ENCODE results near the gene SLC12A3.
"Not testable (repeated sequence)": the region's sequence is repeated elsewhere in the genome, so short reads cannot be mapped to it uniquely, and the experiment has no call there.

Gene SLC12A3

DNA sequence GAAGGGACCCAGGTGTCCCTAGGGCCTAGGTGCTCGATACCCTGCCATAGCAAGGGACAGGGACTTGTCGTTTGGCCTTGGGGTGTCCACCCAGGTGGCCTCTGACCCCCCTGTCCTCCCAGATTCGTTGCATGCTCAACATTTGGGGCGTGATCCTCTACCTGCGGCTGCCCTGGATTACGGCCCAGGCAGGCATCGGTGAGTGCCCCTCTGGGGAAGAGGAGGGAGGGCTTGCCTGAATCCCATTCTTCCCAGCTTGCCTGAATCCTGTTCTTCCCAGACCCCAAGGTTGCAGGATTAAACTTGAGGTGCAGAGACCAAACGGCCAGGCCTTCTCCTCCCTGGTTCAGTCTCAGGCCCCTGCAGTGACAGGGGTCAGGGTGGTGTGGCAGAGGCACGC is 3.2 kb downstream of the SLC12A3 start:
- no peak overlapping the region for H3K4me3 ChIP-seq (ENCODE audit: low read depth, low read length)
- DNase-seq (ENCODE audit: low read depth), result no peak
- TF ChIP-seq, protein P1, sequence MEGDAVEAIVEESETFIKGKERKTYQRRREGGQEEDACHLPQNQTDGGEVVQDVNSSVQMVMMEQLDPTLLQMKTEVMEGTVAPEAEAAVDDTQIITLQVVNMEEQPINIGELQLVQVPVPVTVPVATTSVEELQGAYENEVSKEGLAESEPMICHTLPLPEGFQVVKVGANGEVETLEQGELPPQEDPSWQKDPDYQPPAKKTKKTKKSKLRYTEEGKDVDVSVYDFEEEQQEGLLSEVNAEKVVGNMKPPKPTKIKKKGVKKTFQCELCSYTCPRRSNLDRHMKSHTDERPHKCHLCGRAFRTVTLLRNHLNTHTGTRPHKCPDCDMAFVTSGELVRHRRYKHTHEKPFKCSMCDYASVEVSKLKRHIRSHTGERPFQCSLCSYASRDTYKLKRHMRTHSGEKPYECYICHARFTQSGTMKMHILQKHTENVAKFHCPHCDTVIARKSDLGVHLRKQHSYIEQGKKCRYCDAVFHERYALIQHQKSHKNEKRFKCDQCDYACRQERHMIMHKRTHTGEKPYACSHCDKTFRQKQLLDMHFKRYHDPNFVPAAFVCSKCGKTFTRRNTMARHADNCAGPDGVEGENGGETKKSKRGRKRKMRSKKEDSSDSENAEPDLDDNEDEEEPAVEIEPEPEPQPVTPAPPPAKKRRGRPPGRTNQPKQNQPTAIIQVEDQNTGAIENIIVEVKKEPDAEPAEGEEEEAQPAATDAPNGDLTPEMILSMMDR (conservative IDR thresholded peaks at IDR 0.05; ENCODE audit: low read depth, low read length), result no peak

DNA sequence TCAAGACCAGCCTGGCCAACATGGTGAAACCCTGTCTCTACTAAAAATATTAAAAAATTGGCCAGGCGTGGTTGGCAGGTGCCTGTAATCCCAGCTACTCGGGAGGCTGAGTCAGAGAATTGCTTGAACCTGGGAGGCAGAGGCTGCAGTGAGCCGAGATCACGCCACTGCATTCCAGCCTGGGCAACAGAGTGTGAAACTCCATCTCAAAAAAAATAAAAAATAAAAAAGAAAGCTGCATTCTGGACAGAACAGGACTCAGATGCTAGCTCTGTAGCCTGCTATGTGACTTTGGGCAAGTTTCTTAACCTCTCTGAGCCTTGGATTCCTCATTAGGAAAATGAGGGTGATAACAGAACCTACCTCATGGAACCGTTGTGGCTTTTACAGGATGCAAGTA is 3.8 kb downstream of the SLC12A3 start:
- not testable (repeated sequence) for H3K4me3 ChIP-seq (ENCODE audit: low read depth, low read length); DNase-seq (ENCODE audit: low read depth)

DNA sequence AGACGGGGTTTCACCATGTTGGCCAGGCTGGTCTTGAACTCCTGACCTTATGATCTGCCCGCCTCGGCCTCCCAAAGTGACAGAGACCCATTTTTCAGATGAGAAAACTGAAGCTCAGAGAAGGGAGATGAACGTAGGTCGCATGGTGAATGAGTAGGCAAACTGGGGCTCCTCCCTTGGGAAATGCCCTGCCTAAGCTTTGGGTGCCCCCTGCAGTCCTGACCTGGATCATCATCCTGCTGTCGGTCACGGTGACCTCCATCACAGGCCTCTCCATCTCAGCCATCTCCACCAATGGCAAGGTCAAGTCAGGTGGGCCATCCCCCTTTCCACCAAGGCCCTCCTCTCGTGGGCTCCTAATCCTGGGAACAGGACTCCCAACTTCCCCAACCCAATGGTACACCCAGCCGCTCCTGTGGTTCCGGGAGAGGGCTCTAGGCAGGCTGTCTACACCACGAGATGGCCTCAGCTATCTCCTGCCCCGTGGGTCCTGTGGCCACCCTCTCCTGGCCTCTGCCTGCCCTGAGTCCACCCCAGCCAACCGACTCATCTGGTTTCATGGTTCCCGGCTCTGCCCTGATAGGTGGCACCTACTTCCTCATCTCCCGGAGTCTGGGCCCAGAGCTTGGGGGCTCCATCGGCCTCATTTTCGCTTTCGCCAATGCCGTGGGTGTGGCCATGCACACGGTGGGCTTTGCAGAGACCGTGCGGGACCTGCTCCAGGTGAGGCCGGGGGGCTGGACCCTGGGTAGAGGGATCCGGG is 4.7 kb downstream of the SLC12A3 start:
- peak; percentile 13 for DNase-seq (ENCODE audit: low read depth)
- TF ChIP-seq, protein P1 (conservative IDR thresholded peaks at IDR 0.05; ENCODE audit: low read depth, low read length), result peak; percentile 24
- no peak overlapping the region for H3K4me3 ChIP-seq (ENCODE audit: low read depth, low read length)

DNA sequence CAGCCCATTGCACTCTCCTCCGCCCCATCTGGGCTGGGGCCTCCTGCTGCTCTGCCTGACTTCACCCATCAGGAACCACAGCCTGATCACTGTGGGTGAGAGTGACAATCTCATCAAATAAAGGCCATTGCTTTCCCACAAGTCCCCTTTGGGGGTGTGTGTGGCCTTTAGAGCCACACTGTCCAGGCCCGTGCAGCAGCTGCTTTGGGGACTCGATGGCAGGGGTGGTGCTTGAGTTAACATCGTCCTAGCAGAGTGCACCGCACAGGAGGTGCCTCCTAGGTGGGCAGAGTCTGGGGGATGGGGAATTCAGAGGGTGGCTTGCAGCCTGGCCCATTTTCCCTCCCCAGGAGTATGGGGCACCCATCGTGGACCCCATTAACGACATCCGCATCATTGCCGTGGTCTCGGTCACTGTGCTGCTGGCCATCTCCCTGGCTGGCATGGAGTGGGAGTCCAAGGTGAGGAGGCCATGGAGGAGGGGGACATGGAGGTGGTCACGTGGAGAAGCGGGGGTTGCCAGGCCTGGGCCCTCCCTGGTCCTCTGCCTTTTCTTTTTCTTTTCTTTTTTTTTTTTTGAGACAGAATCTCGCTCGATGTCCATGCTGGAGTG is 5.4 kb downstream of the SLC12A3 start:
- no peak for DNase-seq (ENCODE audit: low read depth)
- no peak overlapping the region for H3K4me3 ChIP-seq (ENCODE audit: low read depth, low read length)
- TF ChIP-seq, protein P1 (conservative IDR thresholded peaks at IDR 0.05; ENCODE audit: low read depth, low read length), result no peak

DNA sequence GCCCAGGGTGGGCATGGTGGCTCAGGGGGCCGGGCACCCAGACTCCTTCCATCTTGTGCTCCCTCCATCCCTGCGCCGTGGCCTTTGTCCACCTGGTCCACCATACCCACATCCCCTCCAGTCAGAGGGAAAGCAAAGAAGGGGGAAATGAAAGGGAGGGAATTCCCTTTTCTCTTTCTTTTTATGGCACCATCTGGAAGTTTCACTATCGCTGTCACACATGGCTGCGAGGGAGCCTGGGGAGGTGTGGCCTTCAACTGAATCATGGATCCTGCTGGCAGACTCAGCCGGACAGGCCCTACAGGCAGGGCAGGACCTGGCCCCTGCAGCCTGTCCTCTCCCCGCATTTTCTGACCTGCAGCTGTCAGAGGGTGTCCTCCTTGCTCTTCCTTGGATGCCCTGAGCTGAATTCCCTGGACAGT is 6.2 kb downstream of the SLC12A3 start:
- no peak overlapping the region for H3K4me3 ChIP-seq (ENCODE audit: low read depth, low read length)
- peak; percentile 60 for DNase-seq (ENCODE audit: low read depth)
- TF ChIP-seq, protein P1 (conservative IDR thresholded peaks at IDR 0.05; ENCODE audit: low read depth, low read length), result no peak

DNA sequence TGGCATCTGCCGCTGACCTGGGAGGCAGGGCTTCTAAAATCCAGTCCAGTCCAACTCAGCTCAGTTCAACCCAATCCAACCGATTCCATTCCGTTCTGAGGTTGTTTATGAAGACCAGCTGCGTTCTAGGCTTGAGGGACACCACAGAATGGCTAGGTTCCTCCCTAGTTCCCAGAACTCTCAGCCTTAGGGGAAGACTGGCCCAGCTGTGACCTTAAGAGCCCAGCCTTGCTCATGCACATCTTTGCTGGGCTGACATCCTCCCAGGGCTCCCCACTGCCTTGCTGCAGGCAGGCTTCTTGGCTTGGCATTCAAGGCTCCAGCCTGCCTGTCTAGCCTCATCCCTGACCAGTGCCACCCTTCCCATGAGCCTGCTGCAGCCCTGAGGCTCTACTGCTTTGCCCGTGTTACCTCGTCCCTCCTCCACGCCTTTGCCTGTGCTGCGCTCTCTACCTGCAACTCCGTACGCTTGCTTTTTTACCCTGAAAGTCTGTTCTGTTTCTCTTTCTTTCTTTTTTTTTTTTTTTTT is 7.9 kb downstream of the SLC12A3 start:
- H3K4me3 ChIP-seq (ENCODE audit: low read depth, low read length), result no peak overlapping the region
- DNase-seq (ENCODE audit: low read depth), result no peak
- TF ChIP-seq, protein P1 (conservative IDR thresholded peaks at IDR 0.05; ENCODE audit: low read depth, low read length), result no peak

DNA sequence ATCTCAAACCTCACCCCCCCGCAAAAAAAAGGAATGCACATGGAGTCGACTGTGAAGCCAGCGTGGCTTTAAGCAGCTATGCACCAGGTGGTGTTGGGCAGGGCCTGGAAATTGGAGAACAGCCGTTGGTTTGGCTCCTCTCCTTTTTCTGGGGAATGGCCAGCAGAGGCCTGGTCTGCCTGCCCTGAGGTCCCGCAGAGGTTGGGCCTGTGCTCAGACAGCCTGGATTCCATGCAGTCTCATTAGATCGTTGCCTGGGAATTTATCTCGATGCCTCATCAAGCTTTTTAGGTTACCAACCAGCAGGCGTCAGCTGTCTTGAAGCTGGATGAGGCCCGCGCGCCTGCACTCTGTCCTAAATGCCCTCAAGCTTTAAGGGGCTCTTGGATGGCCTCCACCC is 9.8 kb downstream of the SLC12A3 start:
- H3K4me3 ChIP-seq (ENCODE audit: low read depth, low read length), result no peak overlapping the region
- peak; percentile 47 for DNase-seq (ENCODE audit: low read depth)
- TF ChIP-seq, protein P1 (conservative IDR thresholded peaks at IDR 0.05; ENCODE audit: low read depth, low read length), result no peak
